H1 (cell line): Measurements from ENCODE around the gene FCGR3B. TPM values are rescaled to one million over a fixed set of nuclear protein-coding genes. Genes with fewer than 3 reads are reported as not detected.
"Not testable (repeated sequence)": the region's sequence is repeated elsewhere in the genome, so short reads cannot be mapped to it uniquely, and the experiment has no call there.

Experiments used
- CTCF ChIA-PET: fragments of 300-600 bp; sonication (Branson Sonifier 250); formaldehyde crosslinking; loops from one replicate; lab custom pipeline; 2021; ENCODE audit not compliant: partially characterized antibody; lab: Charles Lee
- POLR2A ChIA-PET: fragments of 300-600 bp; sonication (Branson Sonifier 250); formaldehyde crosslinking; loops from one replicate; lab custom pipeline; 2021; ENCODE audit warnings: inconsistent platforms; ENCODE audit not compliant: partially characterized antibody; lab: Charles Lee
- DNase-seq, 2 experiments: peaks; one replicate each; pipeline versions ENCODE4 v3.0.0 to v3.0.0-alpha.2; 2010 to 2022; ENCODE audit warnings: low spot score in 2 of 2, low read depth in 1 of 2, mixed read lengths in 1 of 2
- FAIRE-seq: peaks from 2 replicates; lab custom pipeline; 2011; peaks lifted over from hg19 to GRCh38; lab: Jason Lieb, UNC
- H2AFZ ChIP-seq: 2 replicates; pipeline ENCODE4 v1.8.1; 2012; ENCODE audit warnings: low read length, inconsistent platforms
- H2AK5ac ChIP-seq: 2 replicates; pipeline ENCODE4 v1.6.1; 2013; ENCODE audit warnings: low read depth, low read length
- H2BK120ac ChIP-seq: replicated peaks from 2 replicates; pipeline ENCODE3; 2013; ENCODE audit warnings: low read depth, low read length, inconsistent platforms
- H2BK12ac ChIP-seq: 2 replicates; pipeline ENCODE4 v1.6.1; 2013; ENCODE audit warnings: low read depth, low read length
- H2BK15ac ChIP-seq: 2 replicates; pipeline ENCODE4 v1.6.1; 2013; ENCODE audit warnings: low read length
- H2BK20ac ChIP-seq: 2 replicates; pipeline ENCODE4 v1.6.1; 2013; ENCODE audit warnings: low read length
- H2BK5ac ChIP-seq: 2 replicates; pipeline ENCODE4 v1.6.1; 2013; ENCODE audit warnings: low read depth, low read length
- H3K14ac ChIP-seq: 2 replicates; pipeline ENCODE4 v1.6.1; 2013; ENCODE audit warnings: inconsistent platforms; ENCODE audit not compliant: insufficient read length
- H3K18ac ChIP-seq: 2 replicates; pipeline ENCODE4 v1.6.1; 2013; ENCODE audit warnings: low read length; ENCODE audit errors: extremely low read depth
- H3K23ac ChIP-seq: 2 replicates; pipeline ENCODE4 v1.6.1; 2013; ENCODE audit warnings: inconsistent platforms; ENCODE audit not compliant: insufficient read length
- H3K23me2 ChIP-seq: 2 replicates; pipeline ENCODE4 v1.6.1; 2013; ENCODE audit warnings: low read depth, low read length
- H3K27ac ChIP-seq: 2 replicates; pipeline ENCODE4 v1.6.1; 2011; ENCODE audit warnings: low read depth, low read length, inconsistent platforms
- H3K27me3 ChIP-seq, 4 experiments: replicated peaks in 1 of 4; 1 replicate in 1 of 4; 2 replicates in 3 of 4; pipeline versions ENCODE4 v1.6.1 to v1.8.1; 2011 to 2013; ENCODE audit warnings: low read length in 3 of 4, mild to moderate bottlenecking in 3 of 4, inconsistent platforms in 2 of 4, mixed read lengths in 2 of 4, moderate library complexity in 1 of 4; ENCODE audit not compliant: control insufficient read depth in 3 of 4, insufficient read depth in 3 of 4; ENCODE audit errors: extremely low read depth in 1 of 4
- H3K36me3 ChIP-seq, 4 experiments: 2 replicates each; pipeline versions ENCODE4 v1.6.1 to v1.8.1; 2011 to 2013; ENCODE audit warnings: mild to moderate bottlenecking in 4 of 4, low read length in 3 of 4, moderate library complexity in 2 of 4, control low read depth in 1 of 4, inconsistent platforms in 1 of 4; ENCODE audit not compliant: insufficient read depth in 4 of 4, control insufficient read depth in 2 of 4
- H3K4ac ChIP-seq: replicated peaks from 2 replicates; pipeline ENCODE3; 2013; ENCODE audit warnings: low read length, low read depth, mixed read lengths, inconsistent platforms; ENCODE audit not compliant: insufficient read length
- H3K4me1 ChIP-seq, 4 experiments: replicated peaks in 1 of 4; 1 replicate in 1 of 4; 2 replicates in 3 of 4; pipeline versions ENCODE4 v1.6.1 to v1.8.1; 2011 to 2013; ENCODE audit warnings: low read length in 3 of 4, inconsistent platforms in 2 of 4, mixed read lengths in 1 of 4; ENCODE audit not compliant: insufficient read depth in 4 of 4, control insufficient read depth in 3 of 4
- H3K4me2 ChIP-seq, 2 experiments: 2 replicates each; pipeline versions ENCODE4 v1.6.1 to v1.8.1; 2011 to 2013; ENCODE audit warnings: low read depth in 2 of 2, low read length in 2 of 2, control low read depth in 1 of 2, inconsistent platforms in 1 of 2, mild to moderate bottlenecking in 1 of 2; ENCODE audit not compliant: insufficient read depth in 1 of 2
- H3K4me3 ChIP-seq, 4 experiments: fragments of 200-600, 300-600 bp in 1 of 4; sonication (generic), shearing (Covaris generic), sonication (Bioruptor Twin) in 1 of 4; 2 replicates each; pipeline versions ENCODE4 v1.5.1 to v1.8.1; 2011 to 2016; ENCODE audit warnings: low read length in 4 of 4, low read depth in 3 of 4, control low read depth in 2 of 4, inconsistent platforms in 2 of 4, mild to moderate bottlenecking in 2 of 4, mixed read lengths in 1 of 4, moderate library complexity in 1 of 4; ENCODE audit not compliant: insufficient read depth in 2 of 4; ENCODE audit errors: extremely low read depth in 1 of 4
- H3K56ac ChIP-seq: replicated peaks from 2 replicates; pipeline ENCODE3; 2013; ENCODE audit warnings: low read depth, mild to moderate bottlenecking, mixed read lengths, low read length, inconsistent platforms; ENCODE audit not compliant: insufficient read length
- H3K79me1 ChIP-seq: 2 replicates; pipeline ENCODE4 v1.6.1; 2013; ENCODE audit warnings: low read depth, low read length, control low read depth
- H3K79me2 ChIP-seq, 2 experiments: 2 replicates each; pipeline versions ENCODE4 v1.6.1 to v1.8.1; 2012 to 2013; ENCODE audit warnings: low read length in 2 of 2, mild to moderate bottlenecking in 2 of 2, inconsistent platforms in 1 of 2; ENCODE audit not compliant: insufficient read depth in 2 of 2, control insufficient read depth in 1 of 2
- H3K9ac ChIP-seq, 4 experiments: replicated peaks in 1 of 4; 1 replicate in 1 of 4; 2 replicates in 3 of 4; pipeline versions ENCODE4 v1.6.1 to v1.8.1; 2011 to 2013; ENCODE audit warnings: low read depth in 3 of 4, low read length in 3 of 4, control low read depth in 2 of 4, mild to moderate bottlenecking in 2 of 4, moderate library complexity in 2 of 4, inconsistent platforms in 1 of 4; ENCODE audit errors: extremely low read depth in 1 of 4
- H3K9me3 ChIP-seq, 2 experiments: 2 replicates each; pipeline versions ENCODE4 v1.6.1 to v1.8.1; 2012 to 2013; ENCODE audit warnings: mild to moderate bottlenecking in 2 of 2, moderate library complexity in 2 of 2, control low read depth in 1 of 2, inconsistent platforms in 1 of 2, low read depth in 1 of 2, low read length in 1 of 2, mixed read lengths in 1 of 2; ENCODE audit not compliant: insufficient read depth in 2 of 2
- H4K20me1 ChIP-seq, 2 experiments: replicated peaks in 1 of 2; 2 replicates each; pipeline versions ENCODE3 to v1.8.1; 2011 to 2013; ENCODE audit warnings: inconsistent platforms in 2 of 2, low read length in 2 of 2, mild to moderate bottlenecking in 1 of 2; ENCODE audit not compliant: insufficient read depth in 2 of 2, control insufficient read depth in 1 of 2
- H4K5ac ChIP-seq: 2 replicates; pipeline ENCODE4 v1.6.1; 2013; ENCODE audit warnings: low read length, low read depth, mixed read lengths, inconsistent platforms; ENCODE audit not compliant: insufficient read length
- H4K8ac ChIP-seq: 2 replicates; pipeline ENCODE4 v1.8.0; 2013; ENCODE audit warnings: mild to moderate bottlenecking, moderate library complexity, low read length, inconsistent platforms; ENCODE audit not compliant: insufficient read depth; ENCODE audit errors: extremely low read depth
- H4K91ac ChIP-seq: replicated peaks from 2 replicates; pipeline ENCODE3; 2013; ENCODE audit warnings: low read length, mixed read lengths, inconsistent platforms; ENCODE audit not compliant: insufficient read length
- WGBS, 2 experiments: shearing (Covaris generic) in 1 of 2; methylation state at CpG; one replicate each; pipeline versions ENCODE4 v1.1.6 to v1.1.7; 2013 to 2015; ENCODE audit warnings: low lambda C conversion rate in 2 of 2, mixed read lengths in 2 of 2, inconsistent platforms in 1 of 2, low coverage in 1 of 2, missing lambda C conversion rate in 1 of 2; ENCODE audit not compliant: insufficient replicate concordance in 2 of 2, insufficient coverage in 1 of 2, insufficient read length in 1 of 2; ENCODE audit errors: extremely low coverage in 1 of 2, missing lambda C conversion rate in 1 of 2; 5-methylcytosine and 5-hydroxymethylcytosine counted together
- polyA plus RNA-seq, 7 experiments: library from polyadenylated mRNA; depleted of rRNA in 3 of 7; stranded (reverse) in 5 of 7; unstranded in 2 of 7; fragments of >200 nt in 5 of 7; fragments of 200-250 nt in 2 of 7; gene quantifications; 1 replicate in 5 of 7; 2 replicates in 1 of 7; 4 replicates in 1 of 7; pipeline versions ENCODE4 v1.2.1 to v1.2.3, GENCODE V29; 2011 to 2013; ENCODE audit warnings: missing spikeins in 2 of 7, mixed read lengths in 2 of 7
- total RNA-seq: library from RNA; stranded (reverse); fragmentation: NEBNext Ultra II Directional; extraction: Animal tissue kit (Norgen Biotek cat#: 25700); gene quantifications from 2 replicates; pipeline ENCODE4 v1.2.1, GENCODE V29; 2021

Gene FCGR3B
- total and polyA plus RNA-seq, 2 of the 8 experiments (the other 6 are each of a cell fraction or from before 2014, with no cell fraction given), result not detected

DNA sequence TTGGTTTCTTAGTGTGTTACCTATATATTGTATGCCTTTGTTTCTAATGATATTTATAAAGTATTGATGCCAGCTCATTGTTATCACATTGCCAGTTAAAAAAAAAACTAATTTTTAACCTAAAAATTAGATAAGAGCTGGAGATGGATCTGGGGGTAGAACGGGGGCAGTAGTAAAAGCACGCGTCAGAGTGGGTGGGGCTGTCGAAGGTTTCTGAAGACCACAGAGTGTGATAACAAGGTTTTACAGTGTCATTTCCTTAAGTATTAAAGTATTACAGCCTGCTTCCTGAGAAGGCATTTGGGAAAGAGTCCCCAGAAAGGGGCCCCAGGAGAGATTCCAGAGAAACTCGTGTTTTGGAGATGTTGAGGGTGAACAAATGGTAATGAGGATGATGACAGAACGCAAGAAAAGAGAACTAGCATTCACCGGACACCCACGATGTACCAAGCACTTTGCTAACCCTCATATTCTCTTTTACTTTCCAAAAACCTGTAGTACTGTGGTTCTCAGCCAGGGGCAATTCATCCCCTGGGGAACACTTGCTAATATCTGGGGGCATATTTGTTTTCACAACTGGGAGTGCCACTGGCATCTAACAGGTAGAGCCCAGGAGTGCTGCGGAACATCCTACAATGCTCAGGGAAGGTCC is 30.8 kb upstream of the FCGR3B start:
- H3K18ac ChIP-seq, CTCF ChIA-PET, H3K79me2 ChIP-seq, H3K4me1 ChIP-seq, H4K20me1 ChIP-seq, H3K14ac ChIP-seq, H3K4ac ChIP-seq, FAIRE-seq, H4K5ac ChIP-seq, POLR2A ChIA-PET, H3K56ac ChIP-seq, H3K9me3 ChIP-seq, H3K23ac ChIP-seq, H3K4me3 ChIP-seq, H3K23me2 ChIP-seq, H4K91ac ChIP-seq, H2BK20ac ChIP-seq, H2BK120ac ChIP-seq, H3K36me3 ChIP-seq, H3K27me3 ChIP-seq, H3K79me1 ChIP-seq, H2AK5ac ChIP-seq, H3K4me2 ChIP-seq, DNase-seq, H2AFZ ChIP-seq, H2BK15ac ChIP-seq, H2BK12ac ChIP-seq, H3K27ac ChIP-seq, H2BK5ac ChIP-seq, H3K9ac ChIP-seq, H4K8ac ChIP-seq: not testable (repeated sequence)
- 92% methylated on average over 4 of the region's 9 CpGs; no CpG with 5 or more reads in 1 of the 2 experiments for WGBS, 2 experiments

DNA sequence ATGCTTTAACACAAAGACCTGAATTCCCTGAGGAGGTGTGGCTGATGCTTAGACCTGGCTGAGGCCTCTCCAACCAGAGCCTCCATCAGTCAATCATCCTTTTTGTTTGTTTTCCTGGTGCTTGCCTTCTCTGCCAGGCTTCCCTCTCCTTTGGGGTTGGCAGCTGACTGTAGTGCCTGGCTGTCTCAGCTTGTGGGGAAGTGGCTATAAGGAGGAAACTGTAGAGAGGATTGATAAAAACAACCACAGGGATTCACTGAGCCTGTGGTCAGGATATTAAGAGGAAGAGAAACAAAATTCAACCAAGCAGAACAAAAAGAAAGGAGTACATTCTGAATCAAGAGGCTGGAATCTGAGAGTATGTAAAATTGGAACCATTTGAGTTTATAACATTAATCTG is 27.5 kb upstream of the FCGR3B start:
- POLR2A ChIA-PET, H4K91ac ChIP-seq: not testable (repeated sequence)

More for the DNA sequence above, 27.5 kb upstream of the FCGR3B start:
- H3K27ac ChIP-seq, H2AK5ac ChIP-seq, H4K5ac ChIP-seq, H3K36me3 ChIP-seq, H2BK120ac ChIP-seq, H3K9ac ChIP-seq, H4K8ac ChIP-seq, H2AFZ ChIP-seq, H2BK20ac ChIP-seq, FAIRE-seq, H3K4ac ChIP-seq, DNase-seq, H3K27me3 ChIP-seq, H3K79me1 ChIP-seq, CTCF ChIA-PET, H2BK5ac ChIP-seq, H3K79me2 ChIP-seq, H3K18ac ChIP-seq, H2BK12ac ChIP-seq, H3K23ac ChIP-seq, H3K4me3 ChIP-seq, H2BK15ac ChIP-seq, H3K56ac ChIP-seq, H4K20me1 ChIP-seq, H3K4me1 ChIP-seq, H3K4me2 ChIP-seq, H3K9me3 ChIP-seq, H3K23me2 ChIP-seq, H3K14ac ChIP-seq: not testable (repeated sequence)
